ENCODE results near the gene JAM3.

Gene JAM3

DNA sequence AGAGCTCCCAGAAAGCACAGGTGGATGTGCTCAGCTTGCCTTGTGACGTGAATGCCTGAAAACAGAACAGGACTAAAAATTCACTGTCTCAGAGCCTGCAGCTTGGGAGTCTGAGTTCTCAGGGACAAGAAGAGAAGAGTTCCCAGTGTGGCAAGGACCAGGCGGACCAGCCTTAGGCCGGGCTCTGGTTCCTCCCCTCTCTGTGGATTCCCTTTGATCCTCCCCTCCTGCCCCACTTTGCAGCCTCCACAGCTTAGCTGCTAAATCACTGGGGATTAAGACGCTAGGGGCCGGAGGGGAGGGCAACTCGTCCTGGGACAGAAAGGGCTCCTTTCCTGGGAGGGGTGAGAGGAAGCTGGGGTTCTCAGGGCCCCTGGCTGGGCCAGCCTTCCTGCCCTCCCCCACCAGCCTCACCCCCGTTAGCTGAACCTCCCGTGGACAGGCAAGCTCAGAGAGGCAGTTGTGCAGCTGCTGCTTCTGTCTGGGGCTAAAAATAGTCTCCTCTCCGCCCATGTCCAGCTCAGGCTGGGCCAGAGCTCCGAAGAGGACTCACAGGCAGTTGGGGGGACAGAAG, 29.9 kb upstream of the JAM3 start:
- H3K27ac ChIP-seq = no peak overlapping the region
- no peak for DNase-seq (ENCODE audit: low read depth, low spot score)

DNA sequence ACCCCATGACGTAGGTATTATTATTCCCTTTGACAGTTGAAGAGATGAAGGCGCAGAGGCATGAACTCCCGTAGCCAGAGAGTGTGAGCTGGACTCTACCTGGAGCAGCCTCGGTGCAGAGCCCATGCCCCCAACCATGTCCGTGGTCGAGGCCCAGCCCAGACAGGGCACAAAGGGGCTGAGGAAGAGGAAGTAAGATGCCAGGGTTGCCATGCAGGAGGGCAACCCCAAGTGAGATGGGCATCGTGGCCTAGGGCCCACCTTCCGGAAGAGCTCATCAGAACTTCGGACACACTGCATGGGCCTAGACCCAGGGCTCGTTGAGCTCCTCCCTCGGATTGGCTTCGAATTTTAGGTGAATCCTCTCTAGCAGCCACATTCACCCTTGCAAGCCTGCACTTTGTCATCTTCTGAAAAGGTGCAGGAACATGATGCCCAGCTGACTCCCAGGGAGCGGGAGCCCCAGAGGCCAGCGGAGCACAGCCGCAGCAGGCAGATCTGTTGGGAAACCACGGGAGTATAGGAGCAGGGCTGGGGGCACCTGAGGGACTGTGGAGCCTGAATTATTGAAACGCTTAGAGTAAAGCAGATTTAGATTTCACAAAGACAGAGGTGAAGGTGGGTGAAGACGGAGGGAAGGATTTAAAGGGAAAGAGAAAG, 29.0 kb upstream of the JAM3 start:
- no peak for DNase-seq (ENCODE audit: low read depth, low spot score)
- no peak overlapping the region for H3K27ac ChIP-seq

DNA sequence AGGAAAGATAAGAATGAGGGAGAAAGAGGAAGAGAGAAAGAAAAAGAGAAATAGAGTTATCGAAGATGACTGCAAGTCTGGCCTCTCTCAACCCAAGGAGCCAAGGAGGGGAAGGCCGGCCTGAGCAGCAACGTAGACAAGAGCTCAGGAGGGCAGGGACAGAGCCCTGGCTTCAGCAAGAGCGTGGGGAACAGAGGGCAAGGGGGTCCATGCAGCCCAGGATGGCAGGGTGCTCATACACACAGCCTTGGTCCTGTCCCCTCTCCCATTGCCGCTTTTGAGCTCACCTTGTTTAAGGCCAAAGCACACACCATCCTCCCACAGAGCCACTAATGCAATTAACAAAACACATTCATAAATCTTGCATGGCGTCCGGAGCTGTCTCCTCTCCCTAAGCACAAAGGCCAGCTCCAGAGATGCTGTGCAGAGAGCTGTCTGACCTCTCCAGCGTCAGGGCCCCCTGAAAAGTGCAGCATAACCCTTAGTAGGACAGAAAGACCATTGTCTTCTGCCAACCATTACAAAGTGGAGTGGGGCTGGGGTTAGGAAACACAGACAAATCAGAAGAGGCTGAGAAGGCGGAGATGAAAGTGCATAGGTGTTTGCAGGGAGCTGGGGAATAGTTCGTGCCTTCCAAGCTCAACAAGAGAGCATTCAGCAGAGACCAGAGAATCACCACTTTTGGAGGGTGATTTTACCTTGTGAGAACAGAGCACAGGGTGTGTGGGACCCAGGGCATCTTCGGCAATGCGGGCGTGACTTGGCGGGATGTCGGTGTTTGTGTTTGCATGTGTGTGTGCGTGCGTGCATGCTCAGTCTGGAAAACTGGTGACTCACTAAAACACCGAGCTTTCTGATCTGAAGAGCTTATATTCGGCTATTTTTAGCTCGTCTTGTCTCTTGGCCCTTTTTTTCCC, 28.2 kb upstream of the JAM3 start:
- H3K27ac ChIP-seq = no peak overlapping the region
- DNase-seq (ENCODE audit: low read depth, low spot score) = no peak

DNA sequence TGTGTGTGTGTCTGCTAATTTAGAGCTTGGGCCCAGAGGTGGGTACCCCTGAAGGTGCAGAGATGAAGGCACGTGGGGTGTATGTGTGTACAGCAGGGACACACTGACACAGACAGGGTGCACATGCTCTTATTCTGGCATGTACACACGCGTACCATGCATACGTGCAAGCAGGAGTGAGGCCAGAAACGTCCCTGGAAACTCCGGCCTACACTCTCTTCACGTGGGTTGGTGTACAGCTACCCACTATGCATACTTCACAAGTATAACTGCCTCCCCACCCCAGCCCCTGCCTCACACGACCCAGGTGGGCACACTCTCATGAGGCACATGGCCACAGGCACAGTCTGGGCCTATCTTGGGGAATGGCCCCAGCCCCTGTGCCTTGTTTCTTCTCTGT, 27.5 kb upstream of the JAM3 start:
- no peak overlapping the region for H3K27ac ChIP-seq
- no peak for DNase-seq (ENCODE audit: low read depth, low spot score)

DNA sequence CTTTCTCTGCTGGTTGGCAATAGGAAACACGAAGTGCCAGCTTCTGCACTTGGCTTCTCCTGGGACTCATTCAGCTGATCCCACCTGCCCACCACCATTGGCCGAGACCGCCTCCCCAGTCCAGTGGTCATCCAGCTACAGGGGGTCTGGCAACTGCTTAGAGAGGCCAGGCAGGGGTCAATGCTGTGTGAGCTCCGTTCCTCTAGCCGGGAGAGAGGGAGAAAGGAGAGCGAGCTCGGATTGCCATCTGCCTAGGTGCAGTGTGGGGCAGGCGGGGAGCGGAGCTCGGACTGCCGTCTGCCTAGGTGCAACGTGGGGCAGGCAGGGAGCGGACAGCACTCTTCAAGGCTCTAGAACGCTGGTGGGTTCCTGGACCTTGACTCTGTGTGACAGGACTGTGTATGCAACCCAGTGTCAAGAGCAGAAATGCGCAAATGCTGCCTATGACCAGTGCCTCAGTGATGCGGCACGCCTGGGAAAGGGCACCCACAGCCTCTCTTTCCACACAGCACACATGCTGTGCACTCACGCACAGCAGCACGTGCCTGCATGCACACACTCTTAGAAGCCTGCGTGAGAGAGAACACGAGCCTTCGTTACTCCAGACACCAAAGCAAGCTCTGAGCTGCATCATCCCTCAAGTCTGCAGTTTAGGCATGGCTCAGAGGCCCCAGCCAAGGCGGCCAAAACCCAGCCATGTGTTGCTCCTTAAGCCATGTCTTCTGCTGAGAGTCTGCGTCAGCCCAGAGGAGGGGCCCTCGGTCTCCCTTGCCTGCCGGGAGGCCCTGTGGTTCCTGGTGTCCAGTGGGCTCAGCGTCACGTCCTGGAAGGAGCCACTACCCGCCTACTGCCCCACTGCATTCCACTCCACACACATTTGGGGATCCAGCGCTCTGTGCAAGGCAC, 26.8 kb upstream of the JAM3 start:
- no peak overlapping the region for H3K27ac ChIP-seq
- no peak for DNase-seq (ENCODE audit: low read depth, low spot score)

DNA sequence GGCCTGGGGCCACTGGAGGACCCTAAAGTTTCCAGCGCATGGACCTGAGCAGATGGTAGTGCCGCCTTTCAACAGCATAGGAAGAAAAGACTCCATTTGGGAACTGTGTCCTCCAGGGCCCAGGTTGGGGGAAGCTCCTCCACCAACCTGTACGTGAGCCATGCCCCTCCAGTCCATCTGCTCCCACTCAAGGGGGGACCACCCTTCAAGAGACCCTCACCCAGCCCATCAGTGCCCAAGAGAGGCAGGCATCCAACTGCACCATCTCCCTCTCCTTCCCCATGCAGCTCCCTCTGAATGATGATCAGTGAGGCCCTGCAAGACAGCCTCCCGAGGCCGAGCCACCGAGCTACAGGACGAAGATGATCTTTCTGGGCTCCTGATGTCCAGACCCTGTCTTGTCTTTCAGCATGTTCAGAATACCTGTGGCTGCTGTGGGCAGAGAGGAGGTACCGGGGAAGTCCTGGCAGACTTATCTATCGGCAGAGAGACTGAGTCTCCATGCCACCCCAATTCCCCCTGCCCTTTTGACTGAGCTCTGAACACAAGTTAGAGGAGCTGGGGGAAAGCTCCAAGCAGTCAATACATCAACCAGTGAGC, 25.0 kb upstream of the JAM3 start:
- DNase-seq (ENCODE audit: low read depth, low spot score) = no peak
- H3K27ac ChIP-seq = no peak overlapping the region

DNA sequence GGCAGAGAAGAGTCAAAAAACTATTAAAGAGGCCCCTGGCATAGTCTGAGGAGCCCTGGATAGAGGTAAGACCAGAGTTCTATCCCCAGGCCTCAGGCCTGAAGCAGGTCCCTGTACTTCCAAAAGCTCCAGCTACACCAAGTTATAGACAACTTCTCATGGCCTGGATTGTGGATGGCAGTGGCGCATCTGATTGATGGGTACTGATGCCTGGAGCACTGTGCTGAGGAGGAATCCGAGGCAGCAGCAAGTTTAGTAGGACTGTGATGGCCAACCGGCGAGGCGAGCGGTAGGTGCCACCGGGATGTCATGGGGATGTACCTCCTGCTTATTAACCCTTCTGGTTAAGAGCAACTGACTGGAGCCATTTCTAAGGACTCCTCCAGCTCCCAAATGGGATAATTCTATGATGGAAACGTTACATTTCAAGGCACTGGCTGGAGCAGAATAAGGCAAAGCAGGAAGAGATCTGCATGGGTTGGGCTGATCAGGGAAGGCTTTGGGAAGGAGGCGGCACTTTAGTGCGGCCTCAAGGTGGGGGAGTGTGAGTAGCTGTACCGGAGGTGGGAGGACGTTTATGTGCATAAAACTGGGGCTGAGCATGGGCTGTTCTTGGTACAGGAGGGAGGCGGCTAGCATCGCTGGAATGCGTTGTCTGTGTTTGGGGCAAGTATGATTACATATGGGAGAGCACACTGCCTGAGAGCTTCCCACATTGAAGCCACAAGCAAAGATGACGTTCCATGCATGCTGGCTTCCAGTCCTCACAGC, 24.2 kb upstream of the JAM3 start:
- H3K27ac ChIP-seq = no peak overlapping the region
- no peak for DNase-seq (ENCODE audit: low read depth, low spot score)

DNA sequence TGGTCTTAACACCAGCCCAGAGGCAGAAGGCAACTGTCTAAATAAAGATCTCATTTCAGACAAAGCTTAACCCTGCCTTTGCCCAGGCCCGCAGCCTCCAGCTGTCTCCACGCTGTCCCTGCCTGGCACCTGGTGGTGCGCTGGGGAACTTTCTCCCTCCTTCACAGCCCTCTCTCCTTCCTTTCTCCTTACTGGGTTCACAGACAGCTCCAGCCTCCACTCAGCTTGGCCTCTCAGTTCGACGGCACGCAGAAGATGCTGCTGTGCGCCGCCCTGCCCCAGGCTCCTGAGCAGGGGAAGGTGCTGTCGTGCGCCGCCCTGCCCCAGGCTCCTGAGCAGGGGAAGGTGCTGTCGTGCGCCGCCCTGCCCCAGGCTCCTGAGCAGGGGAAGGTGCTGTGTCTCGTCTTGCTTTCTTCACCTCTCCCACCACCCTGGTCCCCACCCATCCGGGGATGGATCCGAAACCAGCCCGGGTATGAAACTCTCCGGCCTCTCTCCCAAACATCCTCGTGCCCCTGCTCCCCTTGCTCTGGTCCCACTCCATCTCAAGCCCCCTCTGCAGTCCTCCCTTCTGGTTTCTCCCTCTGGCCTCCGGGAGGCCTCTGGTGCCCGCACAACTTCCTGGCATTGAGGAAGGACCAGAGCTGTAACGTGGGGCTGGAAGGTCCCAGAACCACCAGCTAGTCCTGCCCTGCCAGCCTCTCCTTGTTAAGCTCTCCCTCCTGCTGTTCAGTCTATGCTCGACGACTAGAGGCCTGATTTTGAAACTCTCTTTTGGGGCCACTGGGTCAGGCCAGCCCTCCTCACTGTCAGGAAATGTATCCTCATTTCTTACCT, 22.9 kb upstream of the JAM3 start:
- no peak overlapping the region for H3K27ac ChIP-seq

DNA sequence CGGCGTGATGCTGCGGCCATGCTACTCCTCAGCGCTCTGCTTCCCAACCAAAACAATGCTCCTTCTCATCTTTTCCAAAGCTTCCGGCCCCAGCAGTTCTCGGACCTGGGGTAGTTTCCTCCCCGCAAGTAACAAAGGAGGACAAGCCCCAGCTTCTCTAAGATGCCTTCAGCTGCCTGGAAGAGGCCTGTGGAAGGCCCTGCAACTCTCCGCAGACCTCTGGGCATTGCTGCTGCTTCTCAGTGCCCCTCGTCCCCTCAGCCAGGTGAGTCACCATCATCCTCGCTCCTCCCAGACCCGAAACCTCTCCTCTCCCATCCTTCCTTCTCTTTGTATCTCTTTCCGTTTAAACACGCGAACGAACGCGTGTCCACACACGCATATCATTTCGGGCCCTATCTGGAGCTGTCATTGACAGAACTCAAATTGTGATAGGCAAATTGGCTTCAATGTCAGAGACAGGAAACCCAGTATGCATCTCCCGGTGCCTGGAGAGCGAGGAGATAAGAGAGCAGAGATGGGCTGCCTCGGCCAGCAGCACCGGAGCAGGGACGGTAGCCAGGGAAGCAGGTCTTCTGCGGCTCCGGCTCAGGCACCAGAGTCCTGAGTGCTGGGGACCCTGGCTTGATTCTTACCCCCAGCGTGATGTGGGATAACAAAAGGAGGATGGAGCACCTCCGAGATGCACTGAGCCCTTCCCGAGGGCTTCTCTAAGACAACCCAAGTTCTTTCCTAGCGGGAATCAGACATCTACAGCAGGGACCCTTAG, 22.0 kb upstream of the JAM3 start:
- no peak for DNase-seq (ENCODE audit: low read depth, low spot score)
- no peak overlapping the region for H3K27ac ChIP-seq

More for the DNA sequence above, 22.9 kb upstream of the JAM3 start:
- DNase-seq (ENCODE audit: low read depth, low spot score) = no peak

DNA sequence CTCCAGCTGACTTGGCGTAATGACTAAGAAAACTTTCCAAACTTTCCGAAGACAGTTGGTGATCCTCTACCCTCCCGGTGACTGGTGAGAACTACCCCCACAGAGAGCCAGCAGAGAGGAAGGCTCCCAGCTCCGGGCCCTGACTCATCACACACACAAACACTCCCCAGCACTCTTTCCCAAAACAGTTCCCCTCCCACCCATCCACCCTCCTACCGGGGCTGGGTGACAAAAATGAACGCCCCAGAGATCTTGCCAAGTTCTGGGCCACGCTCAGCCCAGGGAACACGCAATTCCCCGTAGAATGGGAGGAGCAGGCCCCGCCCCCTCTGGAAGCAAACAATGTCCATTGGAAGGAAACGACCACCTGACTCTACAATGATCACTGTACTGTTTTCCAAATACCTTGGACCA, 21.3 kb upstream of the JAM3 start:
- H3K27ac ChIP-seq = no peak overlapping the region
- DNase-seq (ENCODE audit: low read depth, low spot score) = no peak

DNA sequence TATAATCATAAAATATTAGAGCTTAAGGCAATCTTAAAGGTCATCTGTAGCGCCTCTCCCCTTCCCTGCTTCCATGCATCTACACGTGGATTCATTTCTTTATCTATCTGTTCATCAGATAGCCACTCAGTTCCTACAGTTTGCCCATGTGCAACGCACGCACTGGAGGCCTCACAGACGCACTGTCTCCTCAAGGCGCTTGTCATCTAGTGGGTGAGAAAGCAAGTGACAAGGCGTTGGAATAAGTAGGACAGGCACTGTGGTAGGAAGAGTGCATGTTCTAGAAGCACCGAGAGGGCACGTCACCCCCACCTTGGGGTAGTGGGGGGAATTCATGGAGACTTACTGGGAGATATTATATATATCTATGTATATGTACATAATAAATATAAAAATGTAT, 20.8 kb upstream of the JAM3 start:
- no peak for DNase-seq (ENCODE audit: low read depth, low spot score)
- H3K27ac ChIP-seq = no peak overlapping the region

DNA sequence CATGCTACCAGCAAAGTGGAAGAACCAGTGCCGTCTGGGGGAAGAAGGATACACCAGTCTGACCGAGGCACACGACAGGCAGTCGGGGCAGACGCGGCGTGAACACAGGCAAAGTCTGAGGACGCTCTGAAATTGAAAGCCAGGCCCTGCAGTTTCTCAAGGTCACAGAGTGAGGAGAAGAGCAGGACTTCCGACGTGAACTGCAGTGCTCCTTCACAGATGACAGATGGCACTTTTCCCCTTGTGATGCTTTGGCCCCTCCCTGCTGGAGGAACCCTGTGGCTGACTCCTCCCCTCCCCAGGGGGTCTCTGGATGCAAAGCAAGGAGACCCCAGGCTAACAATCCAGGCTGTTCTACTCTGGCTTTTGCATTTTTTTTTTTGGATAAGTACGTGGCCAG, 19.6 kb upstream of the JAM3 start:
- DNase-seq (ENCODE audit: low read depth, low spot score) = no peak

DNA sequence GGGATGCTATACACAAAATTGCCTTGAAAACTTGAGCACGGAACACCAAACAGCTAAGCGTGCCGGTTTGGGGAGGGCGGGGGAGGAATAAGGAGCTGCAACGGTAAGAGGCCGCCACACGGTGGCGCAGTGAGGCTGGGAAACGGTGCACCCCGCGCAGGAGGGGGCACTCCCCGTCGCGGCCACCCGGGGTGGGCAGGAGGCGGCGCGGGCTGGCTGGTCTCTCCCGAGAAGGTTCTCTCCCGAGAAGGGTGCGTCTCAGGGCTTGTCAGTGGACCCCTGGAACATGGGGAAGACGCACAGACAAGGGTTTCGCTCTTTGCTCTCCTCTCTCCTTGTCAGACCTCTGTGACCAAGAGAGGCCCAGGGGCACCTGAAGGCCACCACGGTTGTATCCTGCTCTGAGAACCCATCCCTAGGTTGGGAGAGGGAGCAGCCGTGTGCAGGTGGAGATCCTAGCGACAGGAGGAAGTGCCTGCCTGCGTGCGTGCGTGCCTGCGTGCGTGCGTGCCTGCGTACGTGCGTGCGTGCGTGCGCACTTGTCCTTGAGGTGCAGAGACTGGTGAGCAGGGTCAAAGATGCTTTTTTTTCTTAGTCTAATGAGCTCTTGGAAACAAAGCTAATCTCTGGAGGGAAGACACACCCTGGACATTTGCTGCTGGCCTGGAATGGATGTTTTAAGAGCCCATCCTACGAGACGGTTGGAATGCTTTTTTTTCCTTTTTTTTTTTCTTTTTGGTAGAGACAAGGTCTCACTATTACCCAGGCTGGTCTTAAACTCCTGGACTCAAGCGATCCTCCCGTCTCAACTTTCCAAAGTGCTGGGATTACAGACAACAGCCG, 18.1 kb upstream of the JAM3 start:
- peak overlapping the region; percentile 39 for H3K27ac ChIP-seq
- no peak for DNase-seq (ENCODE audit: low read depth, low spot score)

More for the DNA sequence above, 19.6 kb upstream of the JAM3 start:
- no peak overlapping the region for H3K27ac ChIP-seq

DNA sequence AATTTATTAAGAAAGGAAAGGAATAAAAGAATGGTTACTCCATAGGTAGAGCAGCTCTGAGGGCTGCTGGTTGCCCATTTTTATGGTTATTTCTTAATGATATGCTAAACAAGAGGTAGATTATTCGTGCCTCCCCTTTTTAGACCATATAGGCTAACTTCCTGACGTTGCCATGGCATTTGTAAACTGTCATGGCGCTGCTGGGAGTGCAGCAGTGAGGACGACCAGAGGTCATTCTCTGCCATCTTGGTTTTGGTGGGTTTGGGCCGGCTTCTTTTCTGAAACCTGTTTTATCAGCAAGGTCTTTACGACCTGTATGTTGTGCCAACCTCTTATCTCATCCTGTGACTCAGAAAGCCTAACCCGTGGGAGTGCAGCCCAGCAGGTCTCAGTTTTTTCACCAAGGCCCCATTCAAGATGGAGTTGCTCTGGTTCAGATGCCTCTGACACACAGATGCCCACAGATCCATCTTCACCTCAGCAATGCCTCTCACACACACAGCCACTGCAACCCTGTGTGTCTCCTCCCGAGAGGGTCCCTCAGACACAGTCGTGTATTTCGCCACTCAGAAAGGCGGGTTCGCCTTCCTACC, 16.4 kb upstream of the JAM3 start:
- DNase-seq (ENCODE audit: low read depth, low spot score) = no peak
- no peak overlapping the region for H3K27ac ChIP-seq

DNA sequence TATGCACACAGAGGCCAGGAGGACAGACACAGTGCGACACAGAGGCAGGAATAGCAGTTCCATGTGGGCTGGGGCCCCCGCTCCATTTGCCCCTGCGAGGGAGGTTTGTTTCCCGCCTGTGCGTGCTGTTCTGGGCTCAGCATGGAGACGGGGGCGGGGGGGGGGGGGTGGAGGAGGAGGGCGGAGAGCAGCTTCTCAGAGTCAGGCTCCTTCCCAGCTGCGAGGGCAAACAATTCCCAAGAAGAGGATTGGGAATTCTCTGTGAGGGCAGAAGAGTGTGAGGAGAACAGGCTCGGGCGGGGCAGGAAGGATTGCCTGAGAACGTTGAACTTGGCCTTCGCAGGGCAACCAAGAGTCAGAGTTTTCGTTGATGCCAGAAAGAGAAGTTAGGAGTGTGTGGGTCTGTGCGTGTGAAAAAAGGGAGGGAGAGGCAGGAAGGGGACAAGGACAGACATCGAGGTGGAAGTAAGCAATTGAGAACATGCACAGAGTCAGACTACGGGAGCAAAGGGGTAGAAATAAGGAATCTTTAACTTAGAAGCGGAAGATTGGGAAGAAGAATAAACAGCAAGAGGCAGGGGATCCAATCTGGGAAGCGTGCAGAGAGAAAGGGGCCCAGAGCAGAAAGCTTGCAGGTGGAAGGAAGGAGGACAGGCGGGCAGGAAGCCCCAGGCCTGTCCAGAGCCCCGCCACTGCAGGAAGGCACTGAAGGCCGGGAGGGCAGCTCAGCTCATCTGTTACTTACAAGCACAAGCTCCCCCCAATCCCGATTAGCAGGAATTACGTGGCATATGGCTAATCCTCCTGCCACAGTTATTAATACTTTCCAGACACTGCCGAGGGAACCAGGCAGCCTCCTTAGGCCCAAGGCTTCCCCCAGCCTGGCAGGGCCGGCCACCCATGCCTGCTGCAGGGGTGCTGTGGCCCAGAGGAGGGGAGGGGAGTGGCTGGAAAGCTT, 15.6 kb upstream of the JAM3 start:
- H3K27ac ChIP-seq = no peak overlapping the region
- no peak for DNase-seq (ENCODE audit: low read depth, low spot score)

Measured in epithelial cell of prostate (primary cell).